ENCODE results near the gene CPED1. TPM values are rescaled to one million over a fixed set of nuclear protein-coding genes. Genes with fewer than 3 reads are reported as not detected.
"Not testable (repeated sequence)": the region's sequence is repeated elsewhere in the genome, so short reads cannot be mapped to it uniquely, and the experiment has no call there.

CPED1 gene
- total RNA-seq, 2 experiments from 2014 or later: not detected

GRCh38 chr7:121053219-121053618, 64.7 kb downstream of the CPED1 start:
- Mint-ChIP-seq H3K27me3 (ENCODE audit: low read depth) (peaks cover 14% of the 10 kb centered on the region), H3K9me3 (ENCODE audit: insufficient read depth) (no peaks in the 10 kb centered on the region)
- no peak for DNase-seq

GRCh38 chr7:121054925-121055324, 66.4 kb downstream of the CPED1 start:
- no peak overlapping the region for H3K4me3 Mint-ChIP-seq
- ATAC-seq (no peak), DNase-seq (no peak)
- CTCF ChIA-PET: no interaction called here
- peaks cover 14% of the 10 kb centered on the region for H3K27me3 Mint-ChIP-seq (ENCODE audit: low read depth)
- no peaks in the 10 kb centered on the region for H3K9me3 Mint-ChIP-seq (ENCODE audit: insufficient read depth)
- H3K27ac Mint-ChIP-seq: no peak overlapping the region
- no peaks in the 10 kb centered on the region for H3K4me1 Mint-ChIP-seq (ENCODE audit: low read depth)
- POLR2A ChIA-PET: no interaction called here
- H3K36me3 Mint-ChIP-seq (ENCODE audit: low read depth): no peaks in the 10 kb centered on the region

More at GRCh38 chr7:121053219-121053618, 64.7 kb downstream of the CPED1 start:
- Mint-ChIP-seq H3K36me3 (ENCODE audit: low read depth) (no peaks in the 10 kb centered on the region), H3K4me3 (no peak overlapping the region), H3K27ac (no peak overlapping the region), H3K4me1 (ENCODE audit: low read depth) (no peaks in the 10 kb centered on the region)
- POLR2A ChIA-PET: no interaction called here
- ATAC-seq: no peak
- CTCF ChIA-PET: no interaction called here

GRCh38 chr7:121057878-121058277, 69.4 kb downstream of the CPED1 start:
- H3K9me3 Mint-ChIP-seq (ENCODE audit: insufficient read depth): no peaks in the 10 kb centered on the region
- peaks cover 16% of the 10 kb centered on the region for H3K27me3 Mint-ChIP-seq (ENCODE audit: low read depth)
- no peaks in the 10 kb centered on the region for H3K36me3 Mint-ChIP-seq (ENCODE audit: low read depth)
- no peak overlapping the region for H3K4me3 Mint-ChIP-seq
- ChIA-PET CTCF (interaction anchor here (1.1 kb wide), 1 partner anchor 266 kb away, joined by 3 read pairs; no protein-coding TSS in a partner anchor), POLR2A (no interaction called here)
- H3K27ac Mint-ChIP-seq: no peak overlapping the region
- DNase-seq: no peak
- no peaks in the 10 kb centered on the region for H3K4me1 Mint-ChIP-seq (ENCODE audit: low read depth)
- no peak for ATAC-seq

- no peaks in the 10 kb centered on the region for H3K36me3 Mint-ChIP-seq (ENCODE audit: low read depth)
- POLR2A ChIA-PET: no interaction called here
- peaks cover 16% of the 10 kb centered on the region for H3K27me3 Mint-ChIP-seq (ENCODE audit: low read depth)
- CTCF ChIA-PET: interaction anchor here (1.1 kb wide), 1 partner anchor 267 kb away, joined by 3 read pairs; no protein-coding TSS in a partner anchor
- no peak overlapping the region for H3K27ac Mint-ChIP-seq
- H3K4me3 Mint-ChIP-seq: no peak overlapping the region
- DNase-seq (no peak), ATAC-seq (no peak)
- H3K4me1 Mint-ChIP-seq (ENCODE audit: low read depth): no peaks in the 10 kb centered on the region
- no peaks in the 10 kb centered on the region for H3K9me3 Mint-ChIP-seq (ENCODE audit: insufficient read depth)
Measured at GRCh38 chr7:121058975-121059374, 70.5 kb downstream of the CPED1 start.

GRCh38 chr7:121059979-121060509, 71.5 kb downstream of the CPED1 start:
- H3K4me1 Mint-ChIP-seq (ENCODE audit: low read depth); POLR2A ChIA-PET; H3K36me3 Mint-ChIP-seq (ENCODE audit: low read depth); ATAC-seq; H3K27ac Mint-ChIP-seq; H3K9me3 Mint-ChIP-seq (ENCODE audit: insufficient read depth); CTCF ChIA-PET; H3K4me3 Mint-ChIP-seq; DNase-seq: not testable (repeated sequence)
- peaks cover 10% of the 10 kb centered on the region for H3K27me3 Mint-ChIP-seq (ENCODE audit: low read depth)

- Mint-ChIP-seq H3K27ac (no peak overlapping the region), H3K36me3 (ENCODE audit: low read depth) (no peaks in the 10 kb centered on the region), H3K4me3 (no peak overlapping the region), H3K4me1 (ENCODE audit: low read depth) (no peaks in the 10 kb centered on the region), H3K27me3 (ENCODE audit: low read depth) (peaks cover 10% of the 10 kb centered on the region), H3K9me3 (ENCODE audit: insufficient read depth) (no peaks in the 10 kb centered on the region)
- ATAC-seq (no peak), DNase-seq (no peak)
- POLR2A ChIA-PET: no interaction called here
- CTCF ChIA-PET: no interaction called here
Measured at GRCh38 chr7:121061677-121062582, 73.4 kb downstream of the CPED1 start.

GRCh38 chr7:121062671-121063279, 74.3 kb downstream of the CPED1 start:
- H3K4me1 Mint-ChIP-seq (ENCODE audit: low read depth): no peaks in the 10 kb centered on the region
- no peak overlapping the region for H3K27ac Mint-ChIP-seq
- ChIA-PET CTCF (interaction anchor here (1.5 kb wide), 1 partner anchor 76 kb away, joined by 5 read pairs; no protein-coding TSS in a partner anchor), POLR2A (no interaction called here)
- no peaks in the 10 kb centered on the region for H3K36me3 Mint-ChIP-seq (ENCODE audit: low read depth)
- no peak for ATAC-seq
- no peak for DNase-seq
- peaks cover 9% of the 10 kb centered on the region for H3K27me3 Mint-ChIP-seq (ENCODE audit: low read depth)
- H3K4me3 Mint-ChIP-seq: no peak overlapping the region
- no peaks in the 10 kb centered on the region for H3K9me3 Mint-ChIP-seq (ENCODE audit: insufficient read depth)

- H3K4me3 Mint-ChIP-seq; POLR2A ChIA-PET; H3K27ac Mint-ChIP-seq; H3K9me3 Mint-ChIP-seq (ENCODE audit: insufficient read depth); ATAC-seq; CTCF ChIA-PET; H3K4me1 Mint-ChIP-seq (ENCODE audit: low read depth); DNase-seq; H3K36me3 Mint-ChIP-seq (ENCODE audit: low read depth): not testable (repeated sequence)
- peaks cover 11% of the 10 kb centered on the region for H3K27me3 Mint-ChIP-seq (ENCODE audit: low read depth)
Measured at GRCh38 chr7:121067717-121068116, 79.2 kb downstream of the CPED1 start.

- no peaks in the 10 kb centered on the region for H3K4me1 Mint-ChIP-seq (ENCODE audit: low read depth)
- ATAC-seq (no peak), DNase-seq (no peak)
- ChIA-PET CTCF (no interaction called here), POLR2A (no interaction called here)
- H3K36me3 Mint-ChIP-seq (ENCODE audit: low read depth): no peaks in the 10 kb centered on the region
- H3K4me3 Mint-ChIP-seq: no peak overlapping the region
- H3K27me3 Mint-ChIP-seq (ENCODE audit: low read depth): peaks cover 7% of the 10 kb centered on the region
- H3K9me3 Mint-ChIP-seq (ENCODE audit: insufficient read depth): no peaks in the 10 kb centered on the region
- no peak overlapping the region for H3K27ac Mint-ChIP-seq
Measured at GRCh38 chr7:121069346-121070100, 81.0 kb downstream of the CPED1 start.

- POLR2A ChIA-PET: no interaction called here
- no peak for ATAC-seq
- Mint-ChIP-seq H3K9me3 (ENCODE audit: insufficient read depth) (no peaks in the 10 kb centered on the region), H3K27ac (no peak overlapping the region), H3K4me3 (no peak overlapping the region), H3K27me3 (ENCODE audit: low read depth) (peaks cover 8% of the 10 kb centered on the region), H3K36me3 (ENCODE audit: low read depth) (no peaks in the 10 kb centered on the region), H3K4me1 (ENCODE audit: low read depth) (no peaks in the 10 kb centered on the region)
- CTCF ChIA-PET: interaction anchor here (1.1 kb wide), 1 partner anchor 10 kb away, joined by 4 read pairs; no protein-coding TSS in a partner anchor
- no peak for DNase-seq
Measured at GRCh38 chr7:121071132-121071531, 82.6 kb downstream of the CPED1 start.

- Mint-ChIP-seq H3K27me3 (ENCODE audit: low read depth) (peaks cover 8% of the 10 kb centered on the region), H3K36me3 (ENCODE audit: low read depth) (no peaks in the 10 kb centered on the region), H3K27ac (no peak overlapping the region), H3K9me3 (ENCODE audit: insufficient read depth) (no peaks in the 10 kb centered on the region), H3K4me3 (no peak overlapping the region), H3K4me1 (ENCODE audit: low read depth) (no peaks in the 10 kb centered on the region)
- ATAC-seq (no peak), DNase-seq (no peak)
- ChIA-PET CTCF (interaction anchor here (1.1 kb wide), 1 partner anchor 10 kb away, joined by 4 read pairs; no protein-coding TSS in a partner anchor), POLR2A (no interaction called here)
Measured at GRCh38 chr7:121071662-121072061, 83.2 kb downstream of the CPED1 start.

All from activated CD8-positive, alpha-beta T cell treated with anti-CD3 and anti-CD28 coated beads, Interleukin-2, amount 10 ng/mL, durations not matched to agents 7 days and 5 days (primary cell).